GM19240 (cell line): ENCODE measurements around the gene MVB12B.

Source experiments
- DNase-seq: peaks from one replicate; pipeline ENCODE4 v3.0.0; 2011; ENCODE audit warnings: low spot score; ENCODE audit not compliant: insufficient read length

The MVB12B gene

DNA sequence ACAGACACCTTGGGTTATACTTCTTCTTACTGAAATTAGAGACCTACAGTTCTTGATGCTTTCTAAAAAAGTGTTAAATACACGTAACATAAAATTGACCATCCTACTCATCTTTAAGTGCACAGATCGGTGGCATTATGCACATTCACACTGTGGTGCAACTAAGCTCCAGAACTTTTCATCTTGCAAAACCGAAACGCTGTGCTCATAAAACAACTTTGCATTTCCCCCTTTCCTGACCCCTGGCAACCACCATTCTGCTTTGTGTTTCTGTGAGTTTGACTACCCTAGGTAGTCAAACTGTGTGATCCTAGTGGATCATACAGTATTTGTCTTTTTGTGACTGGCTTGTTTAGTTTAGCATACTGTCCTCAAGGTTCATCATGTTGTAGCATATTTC lies 3.9 kb downstream of the MVB12B start:
- DNase-seq, result no peak

- no peak for DNase-seq
These were observed 5.5 kb downstream of the MVB12B start for GRCh38 chr9:126331964-126332748.

- no peak for DNase-seq
These were observed 8.3 kb downstream of the MVB12B start for GRCh38 chr9:126334721-126335621.

GRCh38 chr9:126335837-126336735 lies 9.5 kb downstream of the MVB12B start:
- no peak for DNase-seq

DNA sequence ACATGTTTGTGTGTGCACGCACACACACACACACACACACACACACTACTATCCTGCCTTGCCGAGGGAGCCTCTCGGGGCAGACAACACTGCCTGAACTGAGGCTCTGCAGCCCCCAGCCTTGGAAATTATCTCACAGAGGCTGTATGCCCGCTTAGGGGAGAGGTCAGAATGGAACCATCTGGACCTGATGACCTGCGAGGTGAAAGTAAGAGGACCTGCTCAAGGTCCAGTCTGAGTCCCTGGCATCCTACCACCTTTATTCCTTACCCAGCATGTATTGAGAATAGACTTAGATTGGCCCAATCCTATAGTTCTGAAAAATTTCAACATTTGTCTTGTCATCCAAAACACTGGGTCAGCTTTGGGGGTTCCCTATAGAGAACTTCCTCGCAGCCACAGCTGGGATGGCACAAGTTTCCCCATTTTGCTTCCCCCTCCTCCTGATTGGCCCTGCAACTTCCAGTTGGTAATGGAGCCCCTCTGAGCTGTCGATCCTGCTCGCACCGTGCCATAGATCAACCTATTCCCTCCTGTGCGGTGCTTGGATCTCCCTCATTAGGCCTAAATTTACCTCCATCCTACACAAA lies 10.2 kb downstream of the MVB12B start:
- no peak for DNase-seq

- no peak for DNase-seq
These were observed 11.2 kb downstream of the MVB12B start for GRCh38 chr9:126337729-126338372.

DNA sequence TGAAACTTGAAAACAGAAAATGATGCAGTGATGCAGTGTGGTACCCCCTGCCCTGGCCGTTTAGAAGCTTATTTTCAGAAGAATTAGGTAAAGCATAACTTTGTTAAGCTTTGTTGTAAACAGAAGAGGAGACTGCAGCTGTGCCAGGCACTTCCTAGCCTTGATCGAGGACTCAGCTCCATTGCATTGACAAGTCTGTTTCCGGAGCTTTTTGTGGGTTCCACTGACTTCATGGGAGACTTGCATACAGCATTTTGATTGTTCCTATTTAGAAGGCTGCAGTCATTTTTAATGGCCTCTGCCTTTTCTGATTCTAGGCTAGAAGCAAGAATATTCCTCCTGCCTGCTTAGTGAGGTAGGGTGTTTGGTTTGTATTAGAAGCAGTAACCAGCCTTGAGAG lies 12.3 kb downstream of the MVB12B start:
- DNase-seq, result no peak

GRCh38 chr9:126341426-126341825 lies 14.8 kb downstream of the MVB12B start:
- DNase-seq, result no peak

DNA sequence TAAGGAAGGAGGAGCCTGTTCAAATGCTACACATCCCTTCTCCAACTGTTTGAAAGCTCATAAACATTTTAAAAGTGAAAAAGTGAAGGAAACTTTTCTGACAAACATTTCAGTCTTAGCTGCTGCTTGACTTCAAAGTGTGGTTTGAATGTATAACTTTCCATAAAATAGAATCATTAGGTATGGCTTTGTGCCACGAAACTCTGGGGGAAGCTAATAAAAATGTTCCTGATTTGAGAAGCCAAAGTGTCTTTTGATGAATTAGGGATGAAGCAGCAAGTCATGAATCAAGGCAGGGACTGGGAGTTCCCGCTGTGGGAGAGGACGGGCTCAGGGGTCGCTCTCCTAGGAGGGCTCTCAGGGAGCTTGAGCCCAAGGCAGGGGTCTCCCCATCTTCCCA lies 15.3 kb downstream of the MVB12B start:
- no peak for DNase-seq

DNA sequence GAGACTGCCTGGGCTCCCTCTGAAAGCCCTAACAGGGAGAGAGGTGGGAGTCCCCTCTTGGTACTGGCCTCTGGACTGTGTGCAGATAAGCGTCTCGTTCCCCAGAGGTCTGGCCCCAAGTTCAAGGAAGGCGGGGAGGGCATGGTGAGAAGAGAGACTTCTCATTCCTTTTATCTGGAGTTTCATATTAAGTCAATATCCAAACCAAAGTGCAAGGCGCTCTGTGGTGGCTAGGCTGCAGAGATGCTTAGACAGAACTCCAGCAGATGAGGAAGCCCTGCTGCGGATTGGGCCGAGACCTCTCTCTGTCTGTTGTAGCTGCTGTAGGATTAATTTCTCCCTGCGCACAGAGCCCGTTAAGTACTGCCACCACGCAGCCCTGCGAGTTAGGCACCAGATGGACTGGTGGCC lies 16.0 kb downstream of the MVB12B start:
- DNase-seq, result no peak

- no peak for DNase-seq
These were observed 16.7 kb downstream of the MVB12B start for GRCh38 chr9:126343271-126343700.

DNA sequence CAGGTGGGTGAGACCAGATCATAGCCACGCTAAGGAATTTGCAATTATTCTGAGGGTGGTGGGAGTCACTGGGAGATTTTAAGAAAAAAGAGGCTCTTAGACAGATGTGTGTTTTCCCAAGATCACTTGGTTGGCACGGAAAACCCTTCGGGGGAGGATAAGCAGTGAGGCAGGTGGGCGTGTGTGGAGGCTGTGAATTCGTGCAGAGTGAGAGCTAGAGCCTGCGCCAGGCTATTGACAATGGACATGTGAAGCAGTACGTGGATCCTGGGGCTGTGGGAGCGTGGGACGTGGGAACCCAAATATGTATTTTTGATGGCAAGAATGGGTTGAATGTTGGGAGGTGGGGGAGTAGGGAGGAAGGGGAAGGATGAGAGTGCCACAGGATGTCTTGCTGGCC lies 19.4 kb downstream of the MVB12B start:
- DNase-seq, result no peak

DNA sequence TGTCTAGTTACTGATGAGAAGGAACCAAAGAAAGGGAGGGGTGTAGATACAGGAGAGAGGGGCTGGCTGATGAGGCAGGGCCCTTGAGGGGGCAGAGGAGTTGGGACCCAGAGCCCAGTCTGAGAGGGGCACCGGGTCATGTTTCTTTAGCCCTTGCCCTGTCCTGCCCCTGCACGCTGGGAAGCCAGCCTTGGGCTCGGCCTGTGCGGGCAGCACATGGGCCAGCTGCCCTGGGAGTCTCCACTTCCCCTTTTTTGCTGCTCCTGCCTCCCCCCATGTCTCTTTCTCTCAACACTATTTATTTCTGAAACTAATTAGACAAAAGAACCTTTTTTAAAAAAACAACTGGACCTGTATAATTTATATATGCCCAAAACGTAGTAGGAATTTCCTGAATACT lies 20.5 kb downstream of the MVB12B start:
- DNase-seq, result no peak

DNA sequence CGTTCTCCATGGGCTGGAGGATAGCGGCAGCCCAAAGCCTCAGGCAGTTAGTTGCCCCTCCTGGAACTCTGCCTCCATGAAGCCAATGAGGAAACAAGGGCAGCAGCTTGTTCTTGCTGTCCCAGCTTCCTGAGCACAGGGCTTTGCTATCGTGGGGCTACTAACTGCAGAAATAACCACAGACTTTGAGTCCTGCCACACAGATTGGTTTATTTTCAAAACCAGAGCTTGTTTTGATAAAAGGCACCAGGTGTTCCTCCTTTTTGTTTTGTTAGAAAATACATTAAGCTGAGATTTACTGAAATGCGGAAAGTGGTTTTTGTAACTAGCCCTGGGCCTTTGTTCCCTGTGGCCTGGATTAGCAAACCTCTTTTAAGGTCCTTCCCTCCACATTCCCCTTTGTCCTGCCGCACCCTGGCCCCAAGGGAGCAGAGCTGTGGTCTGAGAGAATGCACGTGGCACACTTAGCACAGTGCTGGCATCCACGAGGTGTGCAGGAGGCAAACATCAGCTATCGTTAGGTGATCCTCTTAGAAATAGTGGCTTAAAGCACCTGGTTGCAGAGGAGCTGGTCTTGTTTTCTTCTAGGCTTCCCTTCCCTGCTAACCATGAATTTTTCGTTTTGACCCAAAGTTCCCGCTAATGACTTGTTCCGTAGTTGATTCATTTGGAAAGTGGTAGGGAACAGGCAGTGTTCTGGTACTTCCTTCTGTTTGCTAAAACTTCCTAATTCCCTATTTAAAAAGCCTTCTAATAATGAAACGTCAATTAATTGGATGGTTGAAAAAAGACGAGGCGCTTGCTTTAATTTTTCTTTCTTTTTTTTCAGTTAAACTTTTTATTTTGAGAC lies 21.5 kb downstream of the MVB12B start:
- DNase-seq, result no peak

GRCh38 chr9:126348911-126349550 lies 22.4 kb downstream of the MVB12B start:
- DNase-seq, result no peak

DNA sequence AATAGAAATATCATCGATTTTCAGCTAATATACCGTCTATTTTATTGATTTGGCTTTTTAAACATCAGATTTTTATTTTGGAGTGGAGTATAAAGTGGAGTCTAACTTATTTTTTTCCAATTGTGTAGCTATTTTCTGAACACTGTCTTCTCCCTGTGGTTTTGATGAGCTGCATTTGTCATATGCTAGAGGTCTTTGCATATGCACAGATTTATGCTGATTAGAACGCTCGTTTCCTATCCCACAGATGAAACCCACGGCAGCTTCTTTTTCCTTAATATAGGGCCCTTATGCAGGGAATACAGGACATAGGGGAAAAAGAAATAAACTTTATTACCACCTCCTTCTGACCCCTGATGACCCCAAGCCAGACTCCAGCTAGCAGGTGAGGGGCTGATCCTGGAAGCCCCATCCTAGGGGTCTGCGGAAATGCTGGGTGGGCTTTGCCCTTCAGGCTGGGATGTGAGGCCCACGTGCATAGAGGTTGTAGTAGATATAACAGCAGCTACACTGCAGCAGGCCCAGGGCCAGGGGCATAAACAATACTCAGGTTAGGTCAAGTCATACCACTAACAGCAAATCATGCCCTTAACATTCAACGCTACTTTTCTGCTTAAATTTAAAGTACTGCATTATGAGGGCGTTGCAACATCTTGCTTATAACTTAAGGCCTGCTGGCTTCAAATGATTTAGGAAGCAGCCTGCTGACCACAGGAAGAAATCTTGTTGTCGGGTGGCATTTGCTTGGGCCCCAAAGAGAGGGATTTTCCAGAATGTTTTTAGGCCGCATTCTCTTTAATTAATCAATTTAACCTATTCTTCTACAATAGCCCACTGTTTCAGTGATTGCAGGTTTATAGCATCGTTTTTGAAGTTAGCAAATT lies 28.5 kb downstream of the MVB12B start:
- DNase-seq, result no peak

GRCh38 chr9:126357074-126357473 lies 30.4 kb downstream of the MVB12B start:
- DNase-seq, result no peak

DNA sequence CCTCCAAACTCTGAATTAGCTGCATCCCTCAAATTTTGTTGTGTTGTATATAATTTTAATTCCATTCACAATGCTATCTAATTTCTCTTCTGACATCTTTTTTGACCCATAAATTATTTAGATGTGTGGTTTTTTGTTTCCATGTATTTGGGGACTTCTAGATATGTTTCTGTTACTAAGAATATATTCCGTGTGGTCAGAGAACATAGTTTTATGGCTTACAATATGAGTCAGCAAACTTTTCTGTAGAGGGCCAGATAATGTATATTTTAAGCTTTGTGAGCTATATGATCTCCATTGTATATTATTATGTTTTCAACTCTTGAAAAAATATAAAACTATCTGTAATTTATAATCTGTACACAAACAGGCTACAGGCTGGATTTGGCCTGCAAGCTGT lies 33.4 kb downstream of the MVB12B start:
- DNase-seq, result no peak
